HEK293T (cell line): ENCODE data around the gene BCR.

Source experiments
- CTCF ChIA-PET: fragments of 350-600 bp; formaldehyde crosslinking; extraction: SDS; loops from one replicate; lab custom pipeline; 2021; ENCODE audit warnings: antibody characterized with exemption, inconsistent platforms; lab: Yijun Ruan, JAX
- POLR2A ChIA-PET: fragments of 350-600 bp; formaldehyde crosslinking; extraction: SDS; loops from one replicate; lab custom pipeline; 2020; ENCODE audit warnings: antibody characterized with exemption, inconsistent platforms; lab: Yijun Ruan, JAX
- DNase-seq: peaks from one replicate; pipeline ENCODE4 v3.0.0; 2012; ENCODE audit warnings: mixed read lengths; ENCODE audit errors: extremely low spot score
- ARNT ChIP-seq: fragments of 450-650 bp; IDR thresholded peaks from 2 replicates; pipeline ENCODE4 v1.6.1; 2017; ENCODE audit warnings: mild to moderate bottlenecking
- BHLHE40 ChIP-seq: fragments of 450-650 bp; IDR thresholded peaks from 2 replicates; pipeline ENCODE4 v1.6.1; 2016; ENCODE audit warnings: mild to moderate bottlenecking, moderate library complexity, borderline replicate concordance
- CTBP1 ChIP-seq: fragments of 450-650 bp; IDR thresholded peaks from 2 replicates; pipeline ENCODE4 v1.6.1; 2016; ENCODE audit warnings: borderline replicate concordance
- ELF4 ChIP-seq: fragments of 450-650 bp; IDR thresholded peaks from 2 replicates; pipeline ENCODE4 v1.6.1; 2017; ENCODE audit warnings: antibody characterized with exemption
- FOXA1 ChIP-seq: fragments of 450-650 bp; IDR thresholded peaks from 2 replicates; pipeline ENCODE4 v1.6.1; 2016; ENCODE audit warnings: mild to moderate bottlenecking
- FOXK2 ChIP-seq: fragments of 450-650 bp; IDR thresholded peaks from 2 replicates; pipeline ENCODE4 v1.6.1; 2016; ENCODE audit warnings: mild to moderate bottlenecking
- FOXM1 ChIP-seq: fragments of 450-650 bp; IDR thresholded peaks from 2 replicates; pipeline ENCODE4 v1.6.1; 2017; ENCODE audit warnings: mild to moderate bottlenecking, borderline replicate concordance
- HDGF ChIP-seq: fragments of 450-650 bp; IDR thresholded peaks from 2 replicates; pipeline ENCODE4 v1.6.1; 2017; ENCODE audit warnings: antibody characterized with exemption, borderline replicate concordance
- L3MBTL2 ChIP-seq: fragments of 450-650 bp; conservative IDR thresholded peaks from 2 replicates; pipeline ENCODE4 v1.6.1; 2016; ENCODE audit warnings: mild to moderate bottlenecking
- LEF1 ChIP-seq: fragments of 450-650 bp; IDR thresholded peaks from 2 replicates; pipeline ENCODE4 v1.6.1; 2017; ENCODE audit warnings: mild to moderate bottlenecking, borderline replicate concordance
- NFRKB ChIP-seq: fragments of 450-650 bp; IDR thresholded peaks from 2 replicates; pipeline ENCODE4 v1.6.1; 2016; ENCODE audit warnings: mild to moderate bottlenecking, moderate library complexity
- SP1 ChIP-seq: fragments of 450-650 bp; IDR thresholded peaks from 2 replicates; pipeline ENCODE4 v1.6.1; 2017
- SUZ12 ChIP-seq: fragments of 450-650 bp; IDR thresholded peaks from 2 replicates; pipeline ENCODE4 v1.6.1; 2016; ENCODE audit warnings: mild to moderate bottlenecking
- TARDBP ChIP-seq: fragments of 450-650 bp; IDR thresholded peaks from 2 replicates; pipeline ENCODE4 v1.6.1; 2016
- ZNF384 ChIP-seq: fragments of 450-650 bp; IDR thresholded peaks from 2 replicates; pipeline ENCODE4 v1.6.1; 2016
- TF ChIP-seq, protein P1 (sequence below): fragments of 450-650 bp; IDR thresholded peaks from 2 replicates; pipeline ENCODE4 v1.6.1; 2016

Gene BCR

DNA sequence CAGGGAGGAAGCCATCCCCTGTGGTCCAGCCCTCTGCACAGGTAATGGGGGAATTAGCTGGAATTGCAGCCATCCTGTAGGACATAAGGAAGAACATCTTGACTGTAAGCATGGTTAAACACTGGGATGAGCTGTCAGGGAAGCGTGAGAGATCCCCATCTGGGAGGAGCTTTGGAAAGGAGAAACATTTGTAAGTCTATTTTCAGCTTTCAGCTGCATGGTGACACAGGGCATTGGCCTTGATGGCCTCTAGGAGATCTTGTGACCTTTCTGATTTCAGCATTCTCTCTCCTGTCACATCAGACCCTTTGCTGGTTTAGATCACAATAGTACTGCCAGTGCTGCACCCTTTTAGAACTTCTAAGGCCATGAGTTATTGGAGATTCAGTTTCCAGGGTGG lies 47.1 kb downstream of the BCR start:
- ChIA-PET CTCF (interaction anchor here (0.6 to 1.2 kb wide), 2 partner anchors 16 to 56 kb away, joined by 3 read pairs; no protein-coding TSS in a partner anchor), POLR2A (no interaction called here)
- TF ChIP-seq FOXM1, result no peak
- no peak for TF ChIP-seq FOXK2
- TF ChIP-seq ARNT, result no peak
- TF ChIP-seq NFRKB, result no peak
- TF ChIP-seq TARDBP, result no peak
- no peak for TF ChIP-seq HDGF
- TF ChIP-seq SUZ12, result no peak
- TF ChIP-seq ELF4, result no peak
- TF ChIP-seq SP1, result no peak
- TF ChIP-seq CTBP1, result no peak
- DNase-seq, result no peak

DNA sequence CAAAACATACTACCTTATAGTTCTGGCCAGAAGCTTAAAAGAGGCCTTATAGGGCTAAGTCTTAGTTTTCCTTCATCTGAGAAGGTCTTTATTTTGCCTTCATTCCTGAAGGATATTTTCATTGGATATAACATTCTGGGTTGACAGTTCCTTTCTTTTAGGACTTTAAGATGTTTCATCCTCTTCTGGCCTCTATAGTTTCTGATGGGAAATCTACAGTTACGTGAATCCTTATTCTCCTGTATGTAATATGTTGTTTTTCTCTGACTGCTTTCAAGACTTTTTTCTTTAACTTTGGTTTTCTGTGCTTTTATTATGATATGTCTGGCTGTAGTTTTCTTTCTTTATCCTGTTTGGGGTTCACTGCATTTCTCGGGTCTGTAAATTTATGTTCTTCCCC lies 48.2 kb downstream of the BCR start:
- DNase-seq, result no peak
- ChIA-PET POLR2A (no interaction called here), CTCF (no interaction called here)
- TF ChIP-seq FOXA1 (no peak), LEF1 (no peak), FOXK2 (no peak), SP1 (no peak), SUZ12 (no peak), L3MBTL2 (no peak), BHLHE40 (no peak), ELF4 (no peak), NFRKB (no peak), TARDBP (no peak), ZNF384 (no peak), CTBP1 (no peak), HDGF (no peak), FOXM1 (no peak)

GRCh38 chr22:23229646-23230045 lies 49.3 kb downstream of the BCR start:
- no peak for TF ChIP-seq FOXK2
- TF ChIP-seq ELF4, result no peak
- no peak for TF ChIP-seq CTBP1
- TF ChIP-seq TARDBP, result no peak
- TF ChIP-seq SUZ12, result no peak
- no peak for TF ChIP-seq LEF1
- TF ChIP-seq SP1, result no peak
- TF ChIP-seq, protein P1, sequence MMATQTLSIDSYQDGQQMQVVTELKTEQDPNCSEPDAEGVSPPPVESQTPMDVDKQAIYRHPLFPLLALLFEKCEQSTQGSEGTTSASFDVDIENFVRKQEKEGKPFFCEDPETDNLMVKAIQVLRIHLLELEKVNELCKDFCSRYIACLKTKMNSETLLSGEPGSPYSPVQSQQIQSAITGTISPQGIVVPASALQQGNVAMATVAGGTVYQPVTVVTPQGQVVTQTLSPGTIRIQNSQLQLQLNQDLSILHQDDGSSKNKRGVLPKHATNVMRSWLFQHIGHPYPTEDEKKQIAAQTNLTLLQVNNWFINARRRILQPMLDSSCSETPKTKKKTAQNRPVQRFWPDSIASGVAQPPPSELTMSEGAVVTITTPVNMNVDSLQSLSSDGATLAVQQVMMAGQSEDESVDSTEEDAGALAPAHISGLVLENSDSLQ, result no peak
- no peak for TF ChIP-seq NFRKB
- no peak for TF ChIP-seq ZNF384
- TF ChIP-seq FOXA1, result no peak
- DNase-seq, result no peak
- CTCF ChIA-PET, result no interaction called here
- POLR2A ChIA-PET, result no interaction called here

DNA sequence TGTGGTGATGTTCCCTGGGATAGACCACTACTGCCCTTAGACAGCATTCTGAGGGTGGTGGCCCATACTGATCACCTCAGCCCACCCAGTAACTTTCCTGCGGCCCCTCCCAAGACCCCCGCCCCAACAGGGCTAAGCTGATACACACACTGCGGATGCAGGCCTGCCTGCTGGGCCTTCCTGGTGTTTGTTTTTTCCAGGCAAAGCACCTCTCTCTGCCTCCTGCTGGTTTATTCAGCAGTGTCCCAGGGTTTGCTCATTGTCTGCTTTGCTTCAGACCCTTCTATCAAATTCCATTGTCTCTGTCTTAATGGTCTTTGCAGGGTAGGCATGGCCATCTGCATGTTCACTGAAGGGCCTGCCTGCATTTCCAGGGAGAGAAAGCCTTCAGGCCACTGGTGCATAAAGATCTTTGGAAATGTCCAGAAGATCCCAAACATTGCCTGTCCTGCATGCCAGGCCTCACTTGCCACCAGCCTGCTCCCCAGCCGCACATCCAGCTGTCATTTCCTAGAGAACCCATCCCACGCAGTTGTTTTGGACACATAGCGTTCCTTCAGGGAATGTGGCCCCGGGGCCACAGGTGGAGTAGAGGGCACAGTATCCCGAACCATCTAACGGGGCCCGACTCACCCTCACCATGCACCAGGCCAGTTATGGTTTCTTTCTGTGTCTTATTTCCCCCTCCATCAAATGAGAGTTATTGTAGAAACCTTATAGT lies 50.2 kb downstream of the BCR start:
- ChIA-PET POLR2A (no interaction called here), CTCF (no interaction called here)
- no peak for DNase-seq
- no peak for TF ChIP-seq LEF1
- TF ChIP-seq HDGF, result no peak
- no peak for TF ChIP-seq ELF4
- TF ChIP-seq CTBP1, result no peak
- no peak for TF ChIP-seq FOXM1
- TF ChIP-seq SUZ12, result no peak
- no peak for TF ChIP-seq L3MBTL2
- TF ChIP-seq TARDBP, result no peak
- TF ChIP-seq, protein P1, result no peak
- no peak for TF ChIP-seq ZNF384
- TF ChIP-seq ARNT, result no peak
- TF ChIP-seq NFRKB, result no peak
- TF ChIP-seq BHLHE40, result no peak
- TF ChIP-seq FOXK2, result no peak

DNA sequence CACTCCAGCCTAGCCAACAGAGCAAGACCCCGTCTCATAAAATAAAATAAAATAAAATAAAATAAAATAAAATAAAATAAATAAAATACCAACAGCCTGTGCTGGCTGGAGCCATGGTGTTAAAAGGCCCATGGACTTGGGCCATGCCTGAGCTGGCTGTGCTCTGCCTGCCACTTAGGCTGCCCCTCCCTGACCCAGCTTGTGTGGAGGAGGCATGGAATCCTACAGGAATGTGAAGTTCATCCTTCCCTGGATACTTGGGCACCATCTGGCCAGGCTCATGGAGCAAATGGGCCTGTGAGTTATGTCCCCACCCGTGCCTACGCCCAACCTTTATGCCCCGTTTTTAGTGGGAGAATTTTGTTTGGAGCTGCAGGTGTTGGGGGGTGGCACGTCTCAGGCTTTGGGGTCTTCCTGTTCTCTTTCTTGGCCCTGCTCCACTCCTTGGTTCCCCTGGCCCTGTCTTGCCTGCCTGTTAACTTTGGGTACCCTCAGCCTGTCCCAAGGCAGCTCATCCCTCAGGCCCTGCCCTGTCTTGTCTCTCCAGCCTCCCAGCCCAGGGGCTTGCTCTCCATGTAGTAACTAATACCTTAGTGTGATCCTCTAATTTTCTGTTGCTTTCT lies 51.3 kb downstream of the BCR start:
- no peak for DNase-seq
- ChIA-PET CTCF (no interaction called here), POLR2A (no interaction called here)
- no peak for TF ChIP-seq ELF4
- TF ChIP-seq L3MBTL2, result no peak
- no peak for TF ChIP-seq BHLHE40
- no peak for TF ChIP-seq LEF1
- TF ChIP-seq SP1, result no peak
- TF ChIP-seq FOXA1, result no peak
- TF ChIP-seq FOXM1, result no peak
- TF ChIP-seq HDGF, result no peak
- no peak for TF ChIP-seq FOXK2
- TF ChIP-seq, protein P1, result no peak
- no peak for TF ChIP-seq CTBP1
- no peak for TF ChIP-seq NFRKB
- TF ChIP-seq ARNT, result no peak
- TF ChIP-seq TARDBP, result no peak
- TF ChIP-seq SUZ12, result no peak
- no peak for TF ChIP-seq ZNF384
